Suprapubic skin (tissue), 4 donors: ENCODE measurements around the gene SLC7A11. TPM values are rescaled to one million over a fixed set of nuclear protein-coding genes. Genes with fewer than 3 reads are reported as not detected.
"Not testable (repeated sequence)": the region's sequence is repeated elsewhere in the genome, so short reads cannot be mapped to it uniquely, and the experiment has no call there.

Experiments used
- DNase-seq, 2 donors: peaks; one replicate each; pipeline ENCODE4 v3.0.0-alpha.2; 2019; ENCODE audit warnings: low spot score in 2 of 2
- H3K27ac ChIP-seq: fragments of 200-600 bp; sonication (generic); one replicate; pipeline ENCODE4 v1.5.1; 2019
- H3K27me3 ChIP-seq: fragments of 200-600 bp; sonication (generic); one replicate; pipeline ENCODE4 v1.5.1; 2019
- H3K36me3 ChIP-seq: fragments of 200-600 bp; sonication (generic); one replicate; pipeline ENCODE4 v1.5.1; 2019
- H3K4me1 ChIP-seq: fragments of 200-600 bp; sonication (generic); one replicate; pipeline ENCODE4 v1.5.1; 2019
- H3K4me3 ChIP-seq: fragments of 200-600 bp; sonication (generic); one replicate; pipeline ENCODE4 v1.5.1; 2019; ENCODE audit warnings: mild to moderate bottlenecking
- H3K9me3 ChIP-seq: fragments of 200-600 bp; sonication (generic); one replicate; pipeline ENCODE4 v1.5.1; 2019
- EP300 ChIP-seq: sonication (generic); formaldehyde crosslinking; IDR thresholded peaks from one replicate; pipeline ENCODE4 v1.6.1; 2017; ENCODE audit warnings: antibody characterized with exemption
- POLR2A ChIP-seq, 2 donors: fragments of 450-650 bp; IDR thresholded peaks; one replicate each; pipeline ENCODE4 v1.6.1; 2017; ENCODE audit warnings: antibody characterized with exemption in 2 of 2, mild to moderate bottlenecking in 2 of 2, moderate library complexity in 2 of 2
- POLR2AphosphoS5 ChIP-seq, 3 donors: sonication (generic); formaldehyde crosslinking; IDR thresholded peaks; one replicate each; pipeline ENCODE4 v1.6.1; 2017; ENCODE audit warnings: antibody characterized with exemption in 3 of 3
- WGBS: methylation state at CpG from one replicate; pipeline ENCODE4 v1.1.5; 2018; 5-methylcytosine and 5-hydroxymethylcytosine counted together
- total RNA-seq, 4 donors: library from RNA; depleted of rRNA; stranded (reverse); fragments of >200 nt; gene quantifications; one replicate each; pipeline ENCODE4 v1.1.0, GENCODE V29; 2016
- TF ChIP-seq, protein P1 (sequence below), 2 donors: fragments of 200-600 bp in 1 of 2; fragments of 450-650 bp in 1 of 2; sonication (generic) in 1 of 2; IDR thresholded peaks; one replicate each; pipeline ENCODE4 v1.5.1; 2016 to 2019; ENCODE audit warnings: antibody characterized with exemption in 2 of 2, mild to moderate bottlenecking in 1 of 2, moderate library complexity in 1 of 2

SLC7A11 gene
- total RNA-seq, 4 donors from 2014 or later: 0.48 to 2.1 (median 1.2) TPM

DNA sequence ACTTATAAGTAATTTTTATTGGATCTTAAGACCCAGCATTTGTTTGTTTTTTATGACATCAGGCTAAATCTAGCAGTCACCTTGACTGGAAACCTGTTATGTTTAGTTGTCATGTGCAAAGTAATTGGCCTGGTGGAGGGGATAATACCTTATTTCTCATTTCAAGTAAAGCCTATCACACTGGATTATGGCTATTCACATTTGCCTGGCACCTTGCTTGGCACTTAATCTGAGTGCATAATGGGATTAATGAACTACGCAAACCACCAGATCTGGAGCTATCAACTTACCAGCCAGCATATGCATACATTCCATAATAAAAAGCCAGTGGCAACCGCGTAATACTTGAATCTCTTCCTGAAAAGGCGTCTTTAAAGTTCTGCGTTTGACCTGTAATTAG is 23.2 kb downstream of the SLC7A11 start:
- Histone ChIP-seq H3K36me3 (no peaks in the 10 kb centered on the region), H3K27me3 (no peaks in the 10 kb centered on the region), H3K9me3 (no peaks in the 10 kb centered on the region), H3K27ac (no peak overlapping the region), H3K4me3 (no peak overlapping the region), H3K4me1 (no peaks in the 10 kb centered on the region)
- TF ChIP-seq POLR2AphosphoS5 (IDR thresholded peaks at IDR 0.05) (no peak), POLR2A (IDR thresholded peaks at IDR 0.05) (no peak), EP300 (no peak)
- TF ChIP-seq, protein P1, sequence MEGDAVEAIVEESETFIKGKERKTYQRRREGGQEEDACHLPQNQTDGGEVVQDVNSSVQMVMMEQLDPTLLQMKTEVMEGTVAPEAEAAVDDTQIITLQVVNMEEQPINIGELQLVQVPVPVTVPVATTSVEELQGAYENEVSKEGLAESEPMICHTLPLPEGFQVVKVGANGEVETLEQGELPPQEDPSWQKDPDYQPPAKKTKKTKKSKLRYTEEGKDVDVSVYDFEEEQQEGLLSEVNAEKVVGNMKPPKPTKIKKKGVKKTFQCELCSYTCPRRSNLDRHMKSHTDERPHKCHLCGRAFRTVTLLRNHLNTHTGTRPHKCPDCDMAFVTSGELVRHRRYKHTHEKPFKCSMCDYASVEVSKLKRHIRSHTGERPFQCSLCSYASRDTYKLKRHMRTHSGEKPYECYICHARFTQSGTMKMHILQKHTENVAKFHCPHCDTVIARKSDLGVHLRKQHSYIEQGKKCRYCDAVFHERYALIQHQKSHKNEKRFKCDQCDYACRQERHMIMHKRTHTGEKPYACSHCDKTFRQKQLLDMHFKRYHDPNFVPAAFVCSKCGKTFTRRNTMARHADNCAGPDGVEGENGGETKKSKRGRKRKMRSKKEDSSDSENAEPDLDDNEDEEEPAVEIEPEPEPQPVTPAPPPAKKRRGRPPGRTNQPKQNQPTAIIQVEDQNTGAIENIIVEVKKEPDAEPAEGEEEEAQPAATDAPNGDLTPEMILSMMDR (IDR thresholded peaks at IDR 0.05): no peak
- WGBS: 79% methylated on average over 5 of the region's 5 CpGs
- no peak for DNase-seq

DNA sequence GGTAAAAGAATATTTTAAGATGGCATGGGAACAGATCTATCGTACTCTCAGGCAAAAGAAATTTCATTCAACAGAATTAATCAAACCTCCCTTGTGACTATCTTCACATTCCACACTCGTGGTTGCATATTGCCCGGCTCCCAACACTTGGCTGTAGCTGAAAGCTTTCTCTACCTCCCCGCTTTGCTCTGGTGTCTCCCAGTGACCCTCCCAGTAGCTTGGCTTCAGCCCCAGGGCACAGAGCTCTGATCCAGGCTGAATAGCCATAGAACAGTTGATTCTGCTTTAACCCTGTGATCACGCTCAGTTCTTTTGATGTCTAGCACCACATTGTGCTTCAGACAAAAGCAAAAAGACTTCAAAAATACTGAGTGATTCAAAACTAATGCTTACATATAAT is 24.6 kb downstream of the SLC7A11 start:
- WGBS: 80% methylated on average over 5 of the region's 5 CpGs
- no peaks in the 10 kb centered on the region for H3K27me3 ChIP-seq
- H3K36me3 ChIP-seq: no peaks in the 10 kb centered on the region
- no peak for TF ChIP-seq POLR2A (IDR thresholded peaks at IDR 0.05)
- TF ChIP-seq POLR2AphosphoS5 (IDR thresholded peaks at IDR 0.05): no peak
- TF ChIP-seq, protein P1 (IDR thresholded peaks at IDR 0.05): no peak
- TF ChIP-seq EP300: no peak
- no peaks in the 10 kb centered on the region for H3K4me1 ChIP-seq
- no peak for DNase-seq
- no peak overlapping the region for H3K4me3 ChIP-seq
- H3K9me3 ChIP-seq: no peaks in the 10 kb centered on the region
- no peak overlapping the region for H3K27ac ChIP-seq

GRCh38 chr4:138216272-138216867 is 25.8 kb downstream of the SLC7A11 start:
- H3K4me3 ChIP-seq: no peak overlapping the region
- no peak overlapping the region for H3K27ac ChIP-seq
- H3K27me3 ChIP-seq: no peaks in the 10 kb centered on the region
- WGBS: 75% methylated on average over 4 of the region's 4 CpGs
- H3K9me3 ChIP-seq: no peaks in the 10 kb centered on the region
- TF ChIP-seq POLR2AphosphoS5 (IDR thresholded peaks at IDR 0.05) (no peak), EP300 (no peak), POLR2A (IDR thresholded peaks at IDR 0.05) (no peak)
- TF ChIP-seq, protein P1 (IDR thresholded peaks at IDR 0.05): no peak
- no peaks in the 10 kb centered on the region for H3K4me1 ChIP-seq
- no peak for DNase-seq
- no peaks in the 10 kb centered on the region for H3K36me3 ChIP-seq

- H3K9me3 ChIP-seq, H3K27me3 ChIP-seq, H3K4me3 ChIP-seq, H3K4me1 ChIP-seq, H3K36me3 ChIP-seq, DNase-seq, H3K27ac ChIP-seq: not testable (repeated sequence)
- 50% methylated on average over 2 of the region's 2 CpGs for WGBS
These were observed 31.6 kb downstream of the SLC7A11 start for GRCh38 chr4:138210576-138210975.

- no peak overlapping the region for H3K4me3 ChIP-seq
- no peaks in the 10 kb centered on the region for H3K4me1 ChIP-seq
- H3K9me3 ChIP-seq: no peaks in the 10 kb centered on the region
- no peak overlapping the region for H3K27ac ChIP-seq
- TF ChIP-seq, protein P1 (IDR thresholded peaks at IDR 0.05): no peak
- TF ChIP-seq EP300 (no peak), POLR2A (IDR thresholded peaks at IDR 0.05) (no peak), POLR2AphosphoS5 (IDR thresholded peaks at IDR 0.05) (no peak)
- no peaks in the 10 kb centered on the region for H3K36me3 ChIP-seq
- no peak for DNase-seq
- 66% methylated on average over 1 of the region's 1 CpG for WGBS
- no peaks in the 10 kb centered on the region for H3K27me3 ChIP-seq
These were observed 33.1 kb downstream of the SLC7A11 start for GRCh38 chr4:138209094-138209493.
